Glomerular visceral epithelial cell (primary cell): ENCODE results near the gene SRPRB.

Experiments used
- DNase-seq: peaks from one replicate; pipeline ENCODE4 v3.0.0-alpha.2; 2016; ENCODE audit errors: extremely low spot score

Gene SRPRB

GRCh38 chr3:133805702-133806475 lies at the start of gene SRPRB:
Gene SRPRB (plus strand): TSS chr3:133805815. CDS start chr3:133805849, 34 bp downstream.
- DNase-seq, result peak; percentile 91

GRCh38 chr3:133756716-133757694 lies 48.6 kb upstream of the SRPRB start:
- DNase-seq, result no peak

- no peak for DNase-seq
Observed at GRCh38 chr3:133757701-133758567, 47.7 kb upstream of the SRPRB start.

- no peak for DNase-seq
Observed at GRCh38 chr3:133758568-133758928, 47.1 kb upstream of the SRPRB start.

- no peak for DNase-seq
Observed at GRCh38 chr3:133758964-133759739, 46.5 kb upstream of the SRPRB start.

- no peak for DNase-seq
Observed at GRCh38 chr3:133759740-133760305, 45.8 kb upstream of the SRPRB start.

GRCh38 chr3:133760916-133761315 lies 44.7 kb upstream of the SRPRB start:
- DNase-seq, result no peak

GRCh38 chr3:133761605-133762484 lies 43.8 kb upstream of the SRPRB start:
- DNase-seq, result no peak

GRCh38 chr3:133762539-133762938 lies 43.1 kb upstream of the SRPRB start:
- DNase-seq, result no peak

GRCh38 chr3:133763797-133764683 lies 41.6 kb upstream of the SRPRB start:
- no peak for DNase-seq

GRCh38 chr3:133765256-133765655 lies 40.4 kb upstream of the SRPRB start:
- no peak for DNase-seq

- no peak for DNase-seq
Observed at GRCh38 chr3:133767607-133768006, 38.0 kb upstream of the SRPRB start.

GRCh38 chr3:133769536-133769935 lies 36.1 kb upstream of the SRPRB start:
- no peak for DNase-seq

- DNase-seq, result no peak
Observed at GRCh38 chr3:133773732-133774131, 31.9 kb upstream of the SRPRB start.

GRCh38 chr3:133775309-133775708 lies 30.3 kb upstream of the SRPRB start:
- DNase-seq, result no peak

GRCh38 chr3:133775835-133776234 lies 29.8 kb upstream of the SRPRB start:
- no peak for DNase-seq

GRCh38 chr3:133776794-133777438 lies 28.7 kb upstream of the SRPRB start:
- DNase-seq, result no peak
